ENCODE measurements around the gene PLXNA2. TPM values are rescaled to one million over a fixed set of nuclear protein-coding genes. Genes with fewer than 3 reads are reported as not detected.

The PLXNA2 gene
- total RNA-seq, 8 experiments from 2014 or later: 14.3 to 50.5 (median 34.1) TPM

GRCh38 chr1:208113011-208113410 lies 131.2 kb downstream of the PLXNA2 start:
- Histone ChIP-seq H3K4me3 (no peak overlapping the region), H3K27ac (no peak overlapping the region), H3K4me1 (replicated peaks in 1 of 2) (peaks cover 30% of the 10 kb centered on the region in 2 donors)
- ATAC-seq (replicated peaks in 6 of 8): peak in 3 of 8 experiments; percentile 8 to 17 (median 11)
- in situ Hi-C loops (cut with MboI; ENCODE audit: low pct_unique_long_range_greater_than_20kb in 2 of 9, low sequenced_read_pairs in 9 of 9, unreplicated experiment in 9 of 9): loop anchor here in 1 of 9 experiments (25.0 kb wide), 1 partner anchor 124 kb away; the partner anchor contains the start of gene PLXNA2

GRCh38 chr1:208112401-208112800 lies 131.8 kb downstream of the PLXNA2 start:
- no peak overlapping the region for H3K27ac ChIP-seq

GRCh38 chr1:208111646-208112190 lies 132.5 kb downstream of the PLXNA2 start:
- WGBS, 10 experiments: 14 to 100% (median 30%) methylated on average over 1 to 4 of the region's 4 CpGs; no CpG with 5 or more reads in 1 of the 10 experiments
- ATAC-seq (replicated peaks in 6 of 8): peak in 3 of 8 experiments; percentile 17 to 50 (median 48)
- Histone ChIP-seq H3K27ac (no peak overlapping the region), H3K4me1 (replicated peaks in 1 of 2) (peaks cover 39 to 42% of the 10 kb centered on the region in 2 donors), H3K4me3 (no peak overlapping the region)
- in situ Hi-C loops (cut with MboI; ENCODE audit: low pct_unique_long_range_greater_than_20kb in 2 of 9, low sequenced_read_pairs in 9 of 9, unreplicated experiment in 9 of 9): loop anchor here in 1 of 9 experiments (25.0 kb wide), 1 partner anchor 126 kb away; the partner anchor contains the start of gene PLXNA2

More at GRCh38 chr1:208112401-208112800, 131.8 kb downstream of the PLXNA2 start:
- ATAC-seq (replicated peaks in 6 of 8): peak in 5 of 8 experiments; percentile 33 to 73 (median 68)
- Histone ChIP-seq H3K4me3 (no peak overlapping the region), H3K4me1 (replicated peaks in 1 of 2) (peaks cover 32 to 35% of the 10 kb centered on the region in 2 donors)
- 0 to 100% (median 51%) methylated on average over 1 to 4 of the region's 4 CpGs for WGBS, 10 experiments
- in situ Hi-C loops (cut with MboI; ENCODE audit: low pct_unique_long_range_greater_than_20kb in 2 of 9, low sequenced_read_pairs in 9 of 9, unreplicated experiment in 9 of 9): loop anchor here in 1 of 9 experiments (25.0 kb wide), 1 partner anchor 125 kb away; the partner anchor contains the start of gene PLXNA2

- in situ Hi-C loops (cut with MboI; ENCODE audit: low pct_unique_long_range_greater_than_20kb in 2 of 9, low sequenced_read_pairs in 9 of 9, unreplicated experiment in 9 of 9): loop anchor here in 1 of 9 experiments (25.0 kb wide), 1 partner anchor 127 kb away; the partner anchor contains the start of gene PLXNA2
- peaks cover 54 to 56% of the 10 kb centered on the region in 2 donors for H3K4me1 ChIP-seq (replicated peaks in 1 of 2)
- no peak overlapping the region for H3K4me3 ChIP-seq
- 77 to 97% (median 90%) methylated on average over 1 to 4 of the region's 4 CpGs; no CpG with 5 or more reads in 2 of the 10 experiments for WGBS, 10 experiments
- no peak overlapping the region for H3K27ac ChIP-seq
- no peak for ATAC-seq (replicated peaks in 6 of 8)
Observed at GRCh38 chr1:208110296-208110695, 133.9 kb downstream of the PLXNA2 start.

GRCh38 chr1:208108646-208109330 lies 135.4 kb downstream of the PLXNA2 start:
- 87 to 100% (median 100%) methylated on average over 1 to 4 of the region's 5 CpGs; no CpG with 5 or more reads in 3 of the 10 experiments for WGBS, 10 experiments
- Histone ChIP-seq H3K4me3 (no peak overlapping the region), H3K4me1 (replicated peaks in 1 of 2) (peaks cover 60 to 63% of the 10 kb centered on the region in 2 donors), H3K27ac (no peak overlapping the region)
- no peak for ATAC-seq (replicated peaks in 6 of 8)
- in situ Hi-C loops (cut with MboI; ENCODE audit: low pct_unique_long_range_greater_than_20kb in 2 of 9, low sequenced_read_pairs in 9 of 9, unreplicated experiment in 9 of 9): loop anchor here in 1 of 9 experiments (25.0 kb wide), 1 partner anchor 129 kb away; the partner anchor contains the start of gene PLXNA2

- peaks cover 61 to 65% of the 10 kb centered on the region in 2 donors for H3K4me1 ChIP-seq (replicated peaks in 1 of 2)
- in situ Hi-C loops (cut with MboI; ENCODE audit: low pct_unique_long_range_greater_than_20kb in 2 of 9, low sequenced_read_pairs in 9 of 9, unreplicated experiment in 9 of 9): loop anchor here in 1 of 9 experiments (25.0 kb wide), 1 partner anchor 129 kb away; the partner anchor contains the start of gene PLXNA2
- H3K4me3 ChIP-seq: no peak overlapping the region
- no peak overlapping the region for H3K27ac ChIP-seq
- ATAC-seq (replicated peaks in 6 of 8): peak in 3 of 8 experiments; percentile 7 to 15 (median 9)
- 50 to 100% (median 94%) methylated on average over 1 to 2 of the region's 2 CpGs; no CpG with 5 or more reads in 6 of the 10 experiments for WGBS, 10 experiments
Observed at GRCh38 chr1:208108213-208108608, 136.0 kb downstream of the PLXNA2 start.

- Histone ChIP-seq H3K4me1 (replicated peaks in 1 of 2) (peaks cover 58 to 62% of the 10 kb centered on the region in 2 donors), H3K27ac (no peak overlapping the region), H3K4me3 (no peak overlapping the region)
- in situ Hi-C loops (cut with MboI; ENCODE audit: low pct_unique_long_range_greater_than_20kb in 2 of 9, low sequenced_read_pairs in 9 of 9, unreplicated experiment in 9 of 9): loop anchor here in 1 of 9 experiments (25.0 kb wide), 1 partner anchor 130 kb away; the partner anchor contains the start of gene PLXNA2
- peak in 5 of 8 experiments; percentile 5 to 84 (median 32) for ATAC-seq (replicated peaks in 6 of 8)
- 48 to 96% (median 83%) methylated on average over 1 to 11 of the region's 13 CpGs; no CpG with 5 or more reads in 3 of the 10 experiments for WGBS, 10 experiments
Observed at GRCh38 chr1:208107425-208108212, 136.6 kb downstream of the PLXNA2 start.

GRCh38 chr1:208106218-208106617 lies 138.0 kb downstream of the PLXNA2 start:
- Histone ChIP-seq H3K4me3 (no peak overlapping the region), H3K27ac (no peak overlapping the region), H3K4me1 (replicated peaks in 1 of 2) (peaks cover 58 to 62% of the 10 kb centered on the region in 2 donors)
- 29 to 100% (median 85%) methylated on average over 3 to 7 of the region's 7 CpGs; no CpG with 5 or more reads in 1 of the 10 experiments for WGBS, 10 experiments
- no peak for ATAC-seq (replicated peaks in 6 of 8)
- in situ Hi-C loops (cut with MboI; ENCODE audit: low pct_unique_long_range_greater_than_20kb in 2 of 9, low sequenced_read_pairs in 9 of 9, unreplicated experiment in 9 of 9): loop anchor here in 1 of 9 experiments (25.0 kb wide), 1 partner anchor 131 kb away; the partner anchor contains the start of gene PLXNA2

- no peak overlapping the region for H3K4me3 ChIP-seq
- ATAC-seq (replicated peaks in 6 of 8): peak in 1 of 8 experiments; percentile 9
- no peak overlapping the region for H3K27ac ChIP-seq
- peaks cover 58 to 61% of the 10 kb centered on the region in 2 donors for H3K4me1 ChIP-seq (replicated peaks in 1 of 2)
- 8 to 100% (median 58%) methylated on average over 2 to 5 of the region's 5 CpGs; no CpG with 5 or more reads in 2 of the 10 experiments for WGBS, 10 experiments
- in situ Hi-C loops (cut with MboI; ENCODE audit: low pct_unique_long_range_greater_than_20kb in 2 of 9, low sequenced_read_pairs in 9 of 9, unreplicated experiment in 9 of 9): loop anchor here in 1 of 9 experiments (25.0 kb wide), 1 partner anchor 132 kb away; the partner anchor contains the start of gene PLXNA2
Observed at GRCh38 chr1:208105756-208106155, 138.4 kb downstream of the PLXNA2 start.

GRCh38 chr1:208103597-208104513 lies 140.3 kb downstream of the PLXNA2 start:
- 8 to 100% (median 92%) methylated on average over 1 to 6 of the region's 7 CpGs; no CpG with 5 or more reads in 4 of the 10 experiments for WGBS, 10 experiments
- H3K4me1 ChIP-seq (replicated peaks in 1 of 2): peaks cover 72 to 78% of the 10 kb centered on the region in 2 donors
- ATAC-seq (replicated peaks in 6 of 8): peak in 1 of 8 experiments; percentile 40
- no peak overlapping the region for H3K27ac ChIP-seq
- in situ Hi-C loops (cut with MboI; ENCODE audit: low pct_unique_long_range_greater_than_20kb in 2 of 9, low sequenced_read_pairs in 9 of 9, unreplicated experiment in 9 of 9): loop anchor here in 1 of 9 experiments (25.0 kb wide), 1 partner anchor 133 kb away; the partner anchor contains the start of gene PLXNA2
- H3K4me3 ChIP-seq: no peak overlapping the region

Measured in motor neuron (in vitro differentiated cells).